ENCODE measurements around the gene TRIM4. TPM values are rescaled to one million over a fixed set of nuclear protein-coding genes. Genes with fewer than 3 reads are reported as not detected.
"Not testable (repeated sequence)": the region's sequence is repeated elsewhere in the genome, so short reads cannot be mapped to it uniquely, and the experiment has no call there.

TRIM4 gene
- polyA plus RNA-seq, 3 donors = 10.8 to 17.9 (median 12.5) TPM

DNA sequence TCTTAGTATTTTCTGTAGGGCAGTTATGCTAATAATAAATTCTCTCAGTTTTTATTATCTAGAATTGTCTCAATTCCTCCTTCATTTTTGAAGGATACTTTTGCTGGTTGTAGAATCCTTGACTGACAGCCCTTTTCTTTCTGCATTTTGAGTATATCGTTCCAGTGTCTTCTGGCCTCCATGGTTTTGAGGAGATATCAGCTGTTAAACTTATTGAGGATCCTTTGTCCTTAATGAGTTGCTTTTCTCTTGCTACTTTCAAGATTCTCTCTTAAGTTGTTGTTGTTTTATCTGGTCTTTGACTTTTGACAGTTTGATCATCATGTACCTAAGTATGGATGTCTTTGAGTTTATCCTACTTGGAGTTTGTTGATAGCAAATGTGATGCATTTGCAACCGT, 19.0 kb upstream of the TRIM4 start:
- Histone ChIP-seq H2AFZ (ENCODE audit: insufficient read depth, low read depth, low read length, poor library complexity, severe bottlenecking) (no peak overlapping the region), H3K4me2 (replicated peaks; ENCODE audit: extremely low read depth, low read length, poor library complexity, severe bottlenecking) (no peak overlapping the region), H3K9ac (ENCODE audit: insufficient read depth, low read length, poor library complexity, severe bottlenecking) (no peak overlapping the region), H3K79me2 (ENCODE audit: insufficient read depth, low read length) (no peaks in the 10 kb centered on the region), H4K20me1 (ENCODE audit: insufficient read depth, low read length) (no peaks in the 10 kb centered on the region), H3K27me3 (ENCODE audit: control insufficient read depth in 2 of 2, insufficient read depth in 2 of 2, low read length in 2 of 2) (peaks cover 0 to 3% of the 10 kb centered on the region in 2 donors), H3K9me3 (replicated peaks in 1 of 2; ENCODE audit: control insufficient read depth in 1 of 2, insufficient read depth in 1 of 2, low read length in 2 of 2) (peaks cover 0 to 17% of the 10 kb centered on the region in 2 donors), H3K36me3 (replicated peaks in 1 of 2; ENCODE audit: control insufficient read depth in 1 of 2, insufficient read depth in 2 of 2, low read length in 2 of 2) (no peaks in the 10 kb centered on the region), H3K4me1 (ENCODE audit: control insufficient read depth in 1 of 2, insufficient read depth in 2 of 2, low read length in 2 of 2) (no peaks in the 10 kb centered on the region), H3K4me3 (replicated peaks in 1 of 3; ENCODE audit: low read depth in 2 of 3, low read length in 3 of 3) (no peak overlapping the region), H3K27ac (ENCODE audit: low read depth in 1 of 2, low read length in 2 of 2) (no peak overlapping the region)
- no CpG with 5 or more reads among the region's 2 CpGs for WGBS (ENCODE audit: insufficient coverage)
- H3K9me3 Mint-ChIP-seq = peaks cover 12 to 28% (median 17%) of the 10 kb centered on the region in 7 donors
- H3K27me3 Mint-ChIP-seq (ENCODE audit: low read depth in 3 of 3) = peaks cover 7 to 30% (median 19%) of the 10 kb centered on the region in 3 donors
- TF ChIP-seq CTCF (IDR thresholded peaks at IDR 0.05) = no peak
- no peaks in the 10 kb centered on the region for H3K36me3 Mint-ChIP-seq
- intact Hi-C loops (cut with micrococcal nuclease) = no loop called here
- peaks cover 3% of the 10 kb centered on the region for H3K4me1 Mint-ChIP-seq
- H3K4me3 Mint-ChIP-seq = no peak overlapping the region
- no peak overlapping the region for H3K27ac Mint-ChIP-seq
- DNase-seq = no peak

DNA sequence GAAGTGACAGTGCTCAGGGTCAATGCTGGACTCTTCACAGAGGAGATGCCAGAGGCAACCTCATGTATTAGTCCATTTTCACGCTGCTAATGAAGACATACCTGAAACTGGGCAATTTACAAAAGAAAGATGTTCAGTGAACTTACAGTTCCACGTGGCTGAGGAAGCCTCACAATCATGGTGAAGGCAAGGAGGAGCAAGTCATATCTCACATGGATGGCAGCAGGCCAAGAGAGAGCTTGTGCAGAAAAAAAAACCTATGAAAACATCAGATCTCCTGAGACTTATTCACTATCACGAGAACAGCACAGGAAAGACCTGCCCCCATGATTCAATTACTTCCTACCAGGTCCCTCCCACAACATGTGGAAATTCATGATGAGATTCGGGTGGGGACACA, 15.7 kb upstream of the TRIM4 start:
- intact Hi-C loops (cut with micrococcal nuclease); H3K36me3 ChIP-seq (replicated peaks in 1 of 2; ENCODE audit: control insufficient read depth in 1 of 2, insufficient read depth in 2 of 2, low read length in 2 of 2); DNase-seq; H3K4me3 ChIP-seq (replicated peaks in 1 of 3; ENCODE audit: low read depth in 2 of 3, low read length in 3 of 3); H3K4me1 ChIP-seq (ENCODE audit: control insufficient read depth in 1 of 2, insufficient read depth in 2 of 2, low read length in 2 of 2); H3K27ac ChIP-seq (ENCODE audit: low read depth in 1 of 2, low read length in 2 of 2); H4K20me1 ChIP-seq (ENCODE audit: insufficient read depth, low read length); H3K79me2 ChIP-seq (ENCODE audit: insufficient read depth, low read length); H3K4me3 Mint-ChIP-seq; H3K36me3 Mint-ChIP-seq; H3K9ac ChIP-seq (ENCODE audit: insufficient read depth, low read length, poor library complexity, severe bottlenecking); H3K27me3 ChIP-seq (ENCODE audit: control insufficient read depth in 2 of 2, insufficient read depth in 2 of 2, low read length in 2 of 2); H3K4me1 Mint-ChIP-seq; H3K4me2 ChIP-seq (replicated peaks; ENCODE audit: extremely low read depth, low read length, poor library complexity, severe bottlenecking): not testable (repeated sequence)
- Mint-ChIP-seq H3K27me3 (ENCODE audit: low read depth in 3 of 3) (peaks cover 3 to 21% (median 14%) of the 10 kb centered on the region in 3 donors), H3K9me3 (peaks cover 10 to 23% (median 17%) of the 10 kb centered on the region in 7 donors), H3K27ac (peak overlapping the region in 1 of 7 donors; percentile 54)
- H2AFZ ChIP-seq (ENCODE audit: insufficient read depth, low read depth, low read length, poor library complexity, severe bottlenecking) = peak overlapping the region; percentile 24
- H3K9me3 ChIP-seq (replicated peaks in 1 of 2; ENCODE audit: control insufficient read depth in 1 of 2, insufficient read depth in 1 of 2, low read length in 2 of 2) = peaks cover 0 to 17% of the 10 kb centered on the region in 2 donors
- WGBS (ENCODE audit: insufficient coverage) = 53% methylated on average over 4 of the region's 4 CpGs
